Breast epithelium (tissue), 3 donors: ENCODE measurements around the gene CTSO.

ENCODE experiments used
- POLR2A ChIP-seq: fragments of 450-650 bp; IDR thresholded peaks from one replicate; pipeline ENCODE4 v1.6.1; 2016; ENCODE audit warnings: antibody characterized with exemption, mild to moderate bottlenecking, moderate library complexity
- POLR2AphosphoS5 ChIP-seq, 3 donors: sonication (generic); formaldehyde crosslinking; IDR thresholded peaks; one replicate each; pipeline ENCODE4 v1.6.1; 2017; ENCODE audit warnings: antibody characterized with exemption in 3 of 3
- TF ChIP-seq, protein P1 (sequence below), 3 donors: fragments of 450-650 bp; IDR thresholded peaks; one replicate each; pipeline ENCODE4 v1.5.1; 2016 to 2017; ENCODE audit warnings: antibody characterized with exemption in 3 of 3, mild to moderate bottlenecking in 3 of 3, moderate library complexity in 3 of 3

DNA sequence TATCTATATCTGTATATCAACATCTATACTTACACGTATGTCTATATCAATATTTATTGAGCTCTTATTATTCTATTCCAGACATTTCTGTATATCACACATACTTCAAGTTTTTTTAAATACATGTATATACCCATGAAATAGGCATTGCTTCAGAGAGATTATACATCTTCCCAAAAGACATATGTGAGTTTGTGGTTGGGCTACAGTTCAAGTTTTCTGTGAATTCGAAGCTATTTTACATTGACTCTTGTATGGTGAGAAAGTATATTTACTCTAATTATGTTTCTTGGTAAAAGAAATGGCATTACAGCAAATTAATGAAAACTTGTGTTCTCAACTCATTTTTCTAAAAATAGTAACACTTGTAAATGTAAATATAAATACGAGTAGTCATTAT lies 46.8 kb upstream of the CTSO start:
- no peak for TF ChIP-seq POLR2A
- TF ChIP-seq, protein P1, sequence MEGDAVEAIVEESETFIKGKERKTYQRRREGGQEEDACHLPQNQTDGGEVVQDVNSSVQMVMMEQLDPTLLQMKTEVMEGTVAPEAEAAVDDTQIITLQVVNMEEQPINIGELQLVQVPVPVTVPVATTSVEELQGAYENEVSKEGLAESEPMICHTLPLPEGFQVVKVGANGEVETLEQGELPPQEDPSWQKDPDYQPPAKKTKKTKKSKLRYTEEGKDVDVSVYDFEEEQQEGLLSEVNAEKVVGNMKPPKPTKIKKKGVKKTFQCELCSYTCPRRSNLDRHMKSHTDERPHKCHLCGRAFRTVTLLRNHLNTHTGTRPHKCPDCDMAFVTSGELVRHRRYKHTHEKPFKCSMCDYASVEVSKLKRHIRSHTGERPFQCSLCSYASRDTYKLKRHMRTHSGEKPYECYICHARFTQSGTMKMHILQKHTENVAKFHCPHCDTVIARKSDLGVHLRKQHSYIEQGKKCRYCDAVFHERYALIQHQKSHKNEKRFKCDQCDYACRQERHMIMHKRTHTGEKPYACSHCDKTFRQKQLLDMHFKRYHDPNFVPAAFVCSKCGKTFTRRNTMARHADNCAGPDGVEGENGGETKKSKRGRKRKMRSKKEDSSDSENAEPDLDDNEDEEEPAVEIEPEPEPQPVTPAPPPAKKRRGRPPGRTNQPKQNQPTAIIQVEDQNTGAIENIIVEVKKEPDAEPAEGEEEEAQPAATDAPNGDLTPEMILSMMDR (IDR thresholded peaks at IDR 0.05): no peak
- TF ChIP-seq POLR2AphosphoS5 (IDR thresholded peaks at IDR 0.05): no peak
